CD14-positive monocyte (primary cell): ENCODE measurements around the gene EMC6. TPM values are rescaled to one million over a fixed set of nuclear protein-coding genes. Genes with fewer than 3 reads are reported as not detected.

Source experiments
- DNase-seq, 3 donors: peaks; one replicate each; pipeline ENCODE4 v3.0.0-alpha.2; 2011 to 2022
- H2AFZ ChIP-seq: 2 replicates; pipeline ENCODE4 v1.6.0; 2012; ENCODE audit warnings: mild to moderate bottlenecking, low read depth, low read length, inconsistent platforms; ENCODE audit not compliant: insufficient read depth, poor library complexity, severe bottlenecking
- H3K27ac ChIP-seq, 2 donors: 1 replicate in 1 of 2; 2 replicates in 1 of 2; pipeline ENCODE4 v1.5.1; 2012 to 2013; ENCODE audit warnings: low read length in 2 of 2, control low read depth in 1 of 2, inconsistent platforms in 1 of 2, low read depth in 1 of 2, mild to moderate bottlenecking in 1 of 2
- H3K27me3 ChIP-seq, 2 donors: one replicate each; pipeline versions ENCODE4 v1.6.0 to v1.6.1; 2011 to 2013; ENCODE audit warnings: low read length in 2 of 2; ENCODE audit not compliant: control insufficient read depth in 2 of 2, insufficient read depth in 2 of 2
- H3K36me3 ChIP-seq, 2 donors: replicated peaks in 1 of 2; 1 replicate in 1 of 2; 2 replicates in 1 of 2; pipeline versions ENCODE4 v1.5.1 to v1.6.1; 2012 to 2013; ENCODE audit warnings: low read length in 2 of 2, control low read depth in 1 of 2, inconsistent platforms in 1 of 2, mild to moderate bottlenecking in 1 of 2; ENCODE audit not compliant: insufficient read depth in 2 of 2, control insufficient read depth in 1 of 2
- H3K4me1 ChIP-seq, 2 donors: 1 replicate in 1 of 2; 2 replicates in 1 of 2; pipeline versions ENCODE4 v1.5.1 to v1.6.1; 2012 to 2013; ENCODE audit warnings: low read length in 2 of 2, control low read depth in 1 of 2, inconsistent platforms in 1 of 2, mild to moderate bottlenecking in 1 of 2, moderate library complexity in 1 of 2; ENCODE audit not compliant: insufficient read depth in 2 of 2, control insufficient read depth in 1 of 2
- H3K4me2 ChIP-seq: replicated peaks from 2 replicates; pipeline ENCODE3; 2012; ENCODE audit warnings: low read length, moderate library complexity, mild to moderate bottlenecking; ENCODE audit not compliant: poor library complexity, severe bottlenecking; ENCODE audit errors: extremely low read depth
- H3K4me3 ChIP-seq, 3 experiments: fragments of 200-600 bp in 1 of 3; sonication (generic) in 1 of 3; replicated peaks in 1 of 3; 1 replicate in 2 of 3; 2 replicates in 1 of 3; pipeline ENCODE4 v1.5.1; 2011 to 2013; ENCODE audit warnings: low read length in 3 of 3, mild to moderate bottlenecking in 3 of 3, control low read depth in 2 of 3, low read depth in 2 of 3, inconsistent platforms in 1 of 3, moderate library complexity in 1 of 3
- H3K79me2 ChIP-seq: 2 replicates; pipeline ENCODE4 v1.6.0; 2012; ENCODE audit warnings: mild to moderate bottlenecking, control low read depth, inconsistent platforms, low read length, moderate library complexity; ENCODE audit not compliant: insufficient read depth
- H3K9ac ChIP-seq: 2 replicates; pipeline ENCODE4 v1.6.0; 2017; ENCODE audit warnings: low read length, mild to moderate bottlenecking; ENCODE audit not compliant: insufficient read depth, poor library complexity, severe bottlenecking
- H3K9me3 ChIP-seq, 2 donors: replicated peaks in 1 of 2; 1 replicate in 1 of 2; 2 replicates in 1 of 2; pipeline versions ENCODE4 v1.5.1 to v1.6.1; 2012 to 2013; ENCODE audit warnings: low read length in 2 of 2, control low read depth in 1 of 2; ENCODE audit not compliant: control insufficient read depth in 1 of 2, insufficient read depth in 1 of 2
- H4K20me1 ChIP-seq: 2 replicates; pipeline ENCODE4 v1.6.0; 2012; ENCODE audit warnings: mild to moderate bottlenecking, low read length, control low read depth, moderate library complexity; ENCODE audit not compliant: insufficient read depth
- H3K27ac Mint-ChIP-seq, 7 donors: one replicate each; pipeline ENCODE4 v1.8.0; 2020; ENCODE audit warnings: mild to moderate bottlenecking in 7 of 7, mixed read lengths in 7 of 7, moderate library complexity in 6 of 7, inconsistent platforms in 2 of 7
- H3K27me3 Mint-ChIP-seq, 3 donors: one replicate each; pipeline ENCODE4 v1.8.0; 2021 to 2022; ENCODE audit warnings: low read depth in 3 of 3, mild to moderate bottlenecking in 3 of 3, mixed read lengths in 3 of 3, moderate library complexity in 3 of 3, inconsistent platforms in 1 of 3
- H3K36me3 Mint-ChIP-seq, 2 donors: one replicate each; pipeline ENCODE4 v1.8.0; 2020; ENCODE audit warnings: mixed read lengths in 2 of 2, inconsistent platforms in 1 of 2, mild to moderate bottlenecking in 1 of 2
- H3K4me1 Mint-ChIP-seq: one replicate; pipeline ENCODE4 v1.8.0; 2020; ENCODE audit warnings: mild to moderate bottlenecking, mixed read lengths
- H3K4me3 Mint-ChIP-seq, 2 donors: one replicate each; pipeline ENCODE4 v1.8.0; 2020; ENCODE audit warnings: mild to moderate bottlenecking in 2 of 2, mixed read lengths in 2 of 2, moderate library complexity in 1 of 2
- H3K9me3 Mint-ChIP-seq, 7 donors: one replicate each; pipeline ENCODE4 v1.8.0; 2020 to 2022; ENCODE audit warnings: mixed read lengths in 7 of 7, mild to moderate bottlenecking in 6 of 7, moderate library complexity in 6 of 7, inconsistent platforms in 2 of 7
- WGBS: methylation state at CpG from one replicate; pipeline ENCODE4 v1.1.5; 2013; ENCODE audit warnings: missing lambda C conversion rate; ENCODE audit not compliant: insufficient coverage; 5-methylcytosine and 5-hydroxymethylcytosine counted together
- intact Hi-C, 2 donors: fragments of 100-400 bp; cut with micrococcal nuclease; formaldehyde crosslinking; loops; one replicate each; pipeline versions ENCODE4 v1.15.0 to v1.15.1; 2023
- polyA plus RNA-seq, 3 donors: library from polyadenylated mRNA; depleted of rRNA in 1 of 3; unstranded in 2 of 3; stranded (reverse) in 1 of 3; fragments of 300-500 nt in 2 of 3; fragments of >200 nt in 1 of 3; fragmentation: Illumina TruSeq in 2 of 3; gene quantifications; 1 replicate in 2 of 3; 2 replicates in 1 of 3; pipeline ENCODE4 v1.2.3, GENCODE V29; 2012 to 2021
- TF ChIP-seq, protein P1 (sequence below): fragments of 200-600 bp; IDR thresholded peaks from one replicate; pipeline ENCODE4 v1.8.0; 2022; ENCODE audit warnings: antibody characterized with exemption, mild to moderate bottlenecking

EMC6 gene
- polyA plus RNA-seq, 3 donors: 24.4 to 118 (median 105) TPM

DNA sequence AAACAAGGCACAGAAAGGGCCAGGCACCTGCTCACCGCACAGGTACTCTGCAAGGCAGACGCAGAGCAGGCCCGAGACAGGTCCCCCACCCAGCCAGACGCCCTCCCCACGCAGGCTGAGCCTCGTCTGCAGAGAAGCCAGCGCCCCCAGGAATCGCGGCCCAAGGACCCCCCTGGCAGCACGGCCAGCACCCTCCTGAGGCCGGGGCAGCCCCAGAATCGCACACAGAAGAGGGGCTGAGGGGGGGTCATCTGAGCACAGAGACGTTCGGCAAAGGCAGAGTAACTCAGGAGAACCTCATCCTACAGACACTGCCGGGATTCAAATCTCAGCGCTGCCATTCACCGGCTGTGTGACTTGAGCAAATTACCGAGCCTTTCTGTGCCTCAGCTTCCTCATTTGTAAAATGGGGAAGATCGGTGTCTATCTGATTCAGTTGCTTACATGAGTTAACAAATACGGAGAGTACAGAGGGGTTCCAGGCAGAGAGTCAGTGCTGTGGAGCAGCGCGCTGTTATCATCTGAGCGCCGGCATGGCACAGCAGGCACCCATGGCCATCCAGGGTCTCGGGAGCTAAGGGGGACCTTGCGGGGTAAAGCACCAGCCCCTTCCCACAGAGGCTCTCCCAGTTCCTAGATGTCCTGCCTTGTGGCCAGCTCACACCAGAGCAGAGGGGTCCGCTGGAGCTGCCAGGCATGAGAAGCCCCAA, 10.4 kb downstream of the EMC6 start:
- DNase-seq: peak; percentile 25 to 55 (median 39)
- Histone ChIP-seq H3K4me2 (no peak overlapping the region), H3K9me3 (no peaks in the 10 kb centered on the region), H4K20me1 (no peaks in the 10 kb centered on the region), H3K27me3 (no peaks in the 10 kb centered on the region), H3K36me3 (no peaks in the 10 kb centered on the region), H3K4me1 (peaks cover 18 to 32% of the 10 kb centered on the region in 2 donors), H3K27ac (no peak overlapping the region), H3K79me2 (no peaks in the 10 kb centered on the region), H3K9ac (no peak overlapping the region), H2AFZ (peak overlapping the region; percentile 26), H3K4me3 (peak overlapping the region in 1 of 3 experiments; percentile 9)
- WGBS: 73% methylated on average over 14 of the region's 27 CpGs
- H3K27ac Mint-ChIP-seq: no peak overlapping the region
- TF ChIP-seq, protein P1, sequence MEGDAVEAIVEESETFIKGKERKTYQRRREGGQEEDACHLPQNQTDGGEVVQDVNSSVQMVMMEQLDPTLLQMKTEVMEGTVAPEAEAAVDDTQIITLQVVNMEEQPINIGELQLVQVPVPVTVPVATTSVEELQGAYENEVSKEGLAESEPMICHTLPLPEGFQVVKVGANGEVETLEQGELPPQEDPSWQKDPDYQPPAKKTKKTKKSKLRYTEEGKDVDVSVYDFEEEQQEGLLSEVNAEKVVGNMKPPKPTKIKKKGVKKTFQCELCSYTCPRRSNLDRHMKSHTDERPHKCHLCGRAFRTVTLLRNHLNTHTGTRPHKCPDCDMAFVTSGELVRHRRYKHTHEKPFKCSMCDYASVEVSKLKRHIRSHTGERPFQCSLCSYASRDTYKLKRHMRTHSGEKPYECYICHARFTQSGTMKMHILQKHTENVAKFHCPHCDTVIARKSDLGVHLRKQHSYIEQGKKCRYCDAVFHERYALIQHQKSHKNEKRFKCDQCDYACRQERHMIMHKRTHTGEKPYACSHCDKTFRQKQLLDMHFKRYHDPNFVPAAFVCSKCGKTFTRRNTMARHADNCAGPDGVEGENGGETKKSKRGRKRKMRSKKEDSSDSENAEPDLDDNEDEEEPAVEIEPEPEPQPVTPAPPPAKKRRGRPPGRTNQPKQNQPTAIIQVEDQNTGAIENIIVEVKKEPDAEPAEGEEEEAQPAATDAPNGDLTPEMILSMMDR: no peak
- H3K4me3 Mint-ChIP-seq: no peak overlapping the region
- peaks cover 2 to 7% (median 5%) of the 10 kb centered on the region in 3 donors for H3K27me3 Mint-ChIP-seq
- H3K4me1 Mint-ChIP-seq: peaks cover 28% of the 10 kb centered on the region
- H3K9me3 Mint-ChIP-seq: peaks cover 0 to 2% (median 0%) of the 10 kb centered on the region in 7 donors
- H3K36me3 Mint-ChIP-seq: no peaks in the 10 kb centered on the region
- intact Hi-C loops: no loop called here

DNA sequence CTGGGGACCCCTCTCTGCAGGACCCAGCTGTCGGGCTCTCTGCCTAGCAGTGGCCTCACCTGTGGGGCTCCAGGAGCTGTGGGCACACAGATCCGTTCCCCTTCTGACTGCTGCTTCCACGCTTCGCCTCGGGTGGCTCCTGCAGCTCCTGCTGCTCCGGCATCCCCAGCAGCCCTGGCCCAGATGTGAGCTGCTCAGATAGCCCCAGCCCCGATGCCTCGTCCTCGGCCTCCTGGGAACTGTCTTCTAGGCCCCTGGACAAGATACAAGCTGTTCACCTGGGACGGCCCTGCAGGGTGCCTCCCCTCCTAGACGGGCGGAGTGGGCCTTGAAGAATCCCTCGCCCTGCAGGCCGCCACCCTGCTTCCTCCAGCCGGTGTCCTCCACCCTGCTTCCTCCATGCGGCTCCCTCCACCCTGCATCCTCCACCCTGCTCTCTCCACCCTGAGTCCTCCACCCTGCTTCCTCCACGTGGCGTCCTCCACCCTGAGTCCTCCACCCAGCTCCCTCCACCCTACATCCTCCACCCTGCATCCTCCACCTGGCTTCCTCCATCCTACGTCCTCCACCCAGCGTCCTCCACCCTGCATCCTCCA, 11.0 kb downstream of the EMC6 start:
- Histone ChIP-seq H3K4me1 (peaks cover 18 to 32% of the 10 kb centered on the region in 2 donors), H3K4me3 (peak overlapping the region in 1 of 3 experiments; percentile 9), H3K9ac (no peak overlapping the region), H4K20me1 (no peaks in the 10 kb centered on the region), H3K9me3 (no peaks in the 10 kb centered on the region), H3K27me3 (no peaks in the 10 kb centered on the region), H3K27ac (no peak overlapping the region), H2AFZ (peak overlapping the region; percentile 26), H3K4me2 (no peak overlapping the region), H3K36me3 (no peaks in the 10 kb centered on the region), H3K79me2 (no peaks in the 10 kb centered on the region)
- WGBS: 58% methylated on average over 17 of the region's 20 CpGs
- Mint-ChIP-seq H3K4me1 (peaks cover 28% of the 10 kb centered on the region), H3K4me3 (peak overlapping the region in 1 of 2 donors; percentile 21), H3K9me3 (peaks cover 0 to 2% (median 0%) of the 10 kb centered on the region in 7 donors), H3K27ac (no peak overlapping the region), H3K27me3 (peaks cover 3 to 12% (median 7%) of the 10 kb centered on the region in 3 donors), H3K36me3 (no peaks in the 10 kb centered on the region)
- intact Hi-C loops: loop anchor here (5.0 kb wide), 2 partner anchors 43 to 148 kb away; partner anchors contain the start of gene HASPIN (in 2 of the 2)
- DNase-seq: no peak
- TF ChIP-seq, protein P1: no peak
